ENCODE measurements around the gene CFAP92. TPM values are rescaled to one million over a fixed set of nuclear protein-coding genes. Genes with fewer than 3 reads are reported as not detected.

CFAP92 gene
- total RNA-seq, 1 donor, result not detected

DNA sequence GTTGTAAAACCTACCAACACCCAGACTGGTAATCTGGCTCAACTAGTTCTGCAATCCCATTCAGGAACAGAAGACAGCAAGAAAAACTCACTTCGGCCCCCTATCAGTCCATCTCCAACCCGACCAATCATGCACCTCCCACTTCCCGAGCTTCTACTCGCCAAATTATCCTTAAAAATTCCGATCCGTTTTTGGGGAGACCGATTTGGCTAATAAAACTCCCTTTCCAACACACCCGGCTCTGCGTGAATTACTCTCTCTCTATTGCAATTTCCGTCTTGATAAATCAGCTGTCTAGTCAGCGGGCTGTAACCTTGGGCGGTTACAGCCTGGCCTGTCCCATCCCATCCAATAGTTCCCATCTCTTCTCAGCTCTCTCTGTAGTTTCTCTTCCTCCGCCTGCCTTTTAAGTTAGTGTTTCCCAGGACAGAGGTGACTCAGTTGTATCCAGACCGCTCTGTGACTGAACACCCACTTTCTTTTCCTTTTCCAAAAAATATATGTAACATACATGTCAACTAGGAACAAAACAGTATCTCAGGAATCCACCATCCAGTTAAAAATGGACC is 115.2 kb downstream of the CFAP92 start:
- H3K4me3 ChIP-seq (ENCODE audit: low read depth, low read length), result peak overlapping the region; percentile 80
- TF ChIP-seq, protein P1, sequence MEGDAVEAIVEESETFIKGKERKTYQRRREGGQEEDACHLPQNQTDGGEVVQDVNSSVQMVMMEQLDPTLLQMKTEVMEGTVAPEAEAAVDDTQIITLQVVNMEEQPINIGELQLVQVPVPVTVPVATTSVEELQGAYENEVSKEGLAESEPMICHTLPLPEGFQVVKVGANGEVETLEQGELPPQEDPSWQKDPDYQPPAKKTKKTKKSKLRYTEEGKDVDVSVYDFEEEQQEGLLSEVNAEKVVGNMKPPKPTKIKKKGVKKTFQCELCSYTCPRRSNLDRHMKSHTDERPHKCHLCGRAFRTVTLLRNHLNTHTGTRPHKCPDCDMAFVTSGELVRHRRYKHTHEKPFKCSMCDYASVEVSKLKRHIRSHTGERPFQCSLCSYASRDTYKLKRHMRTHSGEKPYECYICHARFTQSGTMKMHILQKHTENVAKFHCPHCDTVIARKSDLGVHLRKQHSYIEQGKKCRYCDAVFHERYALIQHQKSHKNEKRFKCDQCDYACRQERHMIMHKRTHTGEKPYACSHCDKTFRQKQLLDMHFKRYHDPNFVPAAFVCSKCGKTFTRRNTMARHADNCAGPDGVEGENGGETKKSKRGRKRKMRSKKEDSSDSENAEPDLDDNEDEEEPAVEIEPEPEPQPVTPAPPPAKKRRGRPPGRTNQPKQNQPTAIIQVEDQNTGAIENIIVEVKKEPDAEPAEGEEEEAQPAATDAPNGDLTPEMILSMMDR (IDR thresholded peaks at IDR 0.05; ENCODE audit: insufficient read depth, low read depth, low read length), result no peak
- DNase-seq (ENCODE audit: low read depth), result peak; percentile 76

DNA sequence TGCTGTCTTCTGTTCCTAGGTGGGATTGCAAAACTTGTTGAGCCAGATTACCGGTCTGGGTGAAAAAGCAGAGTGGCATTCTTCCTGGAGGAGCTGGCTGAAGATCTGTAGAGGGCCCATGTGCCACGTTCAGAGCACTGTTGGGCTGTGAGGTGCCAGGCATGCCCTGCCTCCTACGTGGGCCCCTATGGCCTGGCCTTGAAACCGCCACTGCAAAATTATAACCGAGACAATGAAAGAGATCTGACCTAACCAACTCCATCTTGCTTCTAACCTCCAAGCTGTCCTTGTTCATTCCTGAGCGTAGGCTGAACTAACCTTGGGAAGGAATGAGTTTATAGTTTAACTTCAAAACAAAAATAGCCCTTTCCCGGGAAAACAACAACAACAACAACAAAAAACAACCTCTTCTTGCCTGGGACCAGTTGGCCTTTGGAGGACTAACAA is 115.8 kb downstream of the CFAP92 start:
- no peak for DNase-seq (ENCODE audit: low read depth)
- peak overlapping the region; percentile 80 for H3K4me3 ChIP-seq (ENCODE audit: low read depth, low read length)
- TF ChIP-seq, protein P1 (IDR thresholded peaks at IDR 0.05; ENCODE audit: insufficient read depth, low read depth, low read length), result no peak

DNA sequence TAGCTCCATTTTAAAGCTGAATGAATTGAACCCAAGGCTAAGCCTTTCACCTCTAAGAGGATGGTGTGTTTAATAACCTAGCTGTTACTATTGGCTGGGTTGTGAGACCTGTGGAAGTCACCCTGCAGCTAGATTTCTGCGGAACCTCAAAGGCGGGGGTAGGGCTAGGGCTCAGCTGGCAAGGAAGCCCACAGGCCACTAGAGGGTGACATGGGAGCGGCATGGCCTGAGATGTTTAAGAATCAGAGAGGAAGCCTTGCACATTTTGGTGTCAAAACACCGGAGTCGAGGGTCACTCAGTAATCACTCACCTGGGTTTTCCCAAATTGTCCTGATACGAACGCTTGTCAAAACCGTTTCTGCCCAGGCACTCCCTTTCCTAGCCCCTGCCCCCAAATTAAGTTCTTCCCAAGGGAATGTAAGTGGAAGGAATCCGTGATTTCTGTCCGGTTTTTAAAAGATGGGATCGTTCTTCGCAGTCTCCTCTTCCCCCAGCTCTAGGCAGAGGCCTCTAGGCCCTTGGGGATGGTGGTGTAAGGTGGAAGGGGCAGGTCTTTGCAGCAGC is 118.2 kb downstream of the CFAP92 start:
- TF ChIP-seq, protein P1 (IDR thresholded peaks at IDR 0.05; ENCODE audit: insufficient read depth, low read depth, low read length), result peak; percentile 57
- DNase-seq (ENCODE audit: low read depth), result no peak
- H3K4me3 ChIP-seq (ENCODE audit: low read depth, low read length), result no peak overlapping the region

DNA sequence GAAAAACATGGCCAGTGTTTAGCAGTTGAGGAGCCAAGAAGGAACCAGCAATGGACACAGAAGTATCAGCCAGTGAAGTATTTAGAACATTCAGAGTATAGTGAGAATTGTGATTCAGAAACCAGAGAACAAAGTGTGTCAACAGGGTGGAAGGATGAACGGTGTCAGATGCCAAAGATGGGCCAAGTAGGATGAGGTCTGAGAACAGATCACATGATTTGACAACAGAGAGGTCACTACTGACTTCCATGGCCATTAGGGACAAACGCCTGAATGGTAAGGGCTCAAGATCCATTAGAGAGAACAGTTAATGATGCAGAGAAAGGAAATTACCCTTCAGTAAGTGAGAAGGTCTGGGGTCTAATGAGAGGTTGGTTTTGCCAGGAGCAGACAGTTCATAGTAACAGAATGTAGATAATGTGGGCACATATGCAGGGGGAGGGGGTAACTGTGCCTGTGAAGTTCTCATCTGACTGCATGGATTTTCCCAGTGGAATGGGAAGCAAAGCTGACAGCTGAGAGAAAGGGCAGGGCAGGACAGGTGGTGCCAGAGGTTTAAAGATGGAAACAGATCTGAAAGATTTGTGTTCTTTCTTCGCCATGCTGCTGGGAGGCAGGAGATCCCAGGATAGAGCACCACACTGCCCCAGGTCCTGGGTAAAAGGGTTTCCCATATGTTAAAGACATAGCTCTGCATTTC is 119.2 kb downstream of the CFAP92 start:
- TF ChIP-seq, protein P1 (IDR thresholded peaks at IDR 0.05; ENCODE audit: insufficient read depth, low read depth, low read length), result no peak
- H3K4me3 ChIP-seq (ENCODE audit: low read depth, low read length), result no peak overlapping the region
- DNase-seq (ENCODE audit: low read depth), result no peak

DNA sequence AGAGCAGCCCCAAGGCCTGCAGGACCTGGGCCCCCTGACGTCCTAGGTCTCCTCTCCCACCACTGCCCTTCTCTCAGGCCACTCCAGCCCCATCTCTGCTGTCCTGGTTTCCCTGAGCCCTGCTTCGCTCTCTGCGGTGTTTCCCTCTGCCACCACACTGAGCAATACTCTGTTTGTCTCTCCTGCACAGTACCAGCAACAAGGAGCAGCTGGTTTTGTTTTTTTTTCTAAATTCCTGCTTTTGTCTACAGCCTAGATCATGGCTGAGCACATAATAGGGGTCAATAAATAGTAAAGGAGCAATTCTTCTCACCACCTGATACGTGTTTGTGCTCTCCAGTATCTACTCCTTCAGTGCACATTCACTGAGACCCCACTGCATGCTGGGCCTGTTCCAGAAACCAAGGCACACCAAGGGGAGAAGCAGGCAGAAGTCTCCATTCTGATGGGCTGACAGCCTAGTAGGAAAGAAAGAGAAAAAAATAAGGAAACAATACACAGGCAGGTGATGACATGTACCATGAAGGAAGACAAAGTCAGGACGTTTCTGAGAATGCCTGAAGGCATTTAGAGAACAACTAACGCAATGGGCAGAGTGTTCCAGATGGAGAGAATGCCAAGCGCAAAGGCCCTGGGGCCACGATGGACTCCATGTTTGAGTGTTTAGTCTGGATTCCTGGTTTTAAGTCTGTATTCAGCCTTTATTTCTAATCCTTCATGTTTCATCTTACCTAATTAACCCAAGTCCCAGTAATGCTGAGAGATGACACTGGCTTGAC is 120.4 kb downstream of the CFAP92 start:
- H3K4me3 ChIP-seq (ENCODE audit: low read depth, low read length), result no peak overlapping the region
- TF ChIP-seq, protein P1 (IDR thresholded peaks at IDR 0.05; ENCODE audit: insufficient read depth, low read depth, low read length), result no peak
- DNase-seq (ENCODE audit: low read depth), result no peak

DNA sequence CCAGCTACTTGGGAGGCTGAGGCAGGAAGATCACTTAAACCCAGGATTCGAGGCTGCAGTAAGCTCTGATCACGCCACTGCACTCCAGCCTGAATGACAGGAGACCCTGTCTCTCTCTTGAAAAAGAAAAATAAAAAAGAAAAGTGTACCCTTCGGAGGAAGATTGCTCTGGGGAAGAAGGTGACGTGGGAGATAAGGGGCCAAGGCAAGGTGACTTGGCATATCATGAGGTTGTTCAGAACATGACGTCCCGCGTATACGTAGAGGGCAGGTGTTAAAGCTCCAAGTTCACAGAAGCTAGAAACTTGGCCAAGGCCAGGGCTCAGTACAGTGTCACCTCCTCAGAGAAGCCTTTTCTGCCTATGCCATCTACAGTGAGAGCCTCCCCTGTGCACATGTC is 121.1 kb downstream of the CFAP92 start:
- no peak for DNase-seq (ENCODE audit: low read depth)
- TF ChIP-seq, protein P1 (IDR thresholded peaks at IDR 0.05; ENCODE audit: insufficient read depth, low read depth, low read length), result no peak
- no peak overlapping the region for H3K4me3 ChIP-seq (ENCODE audit: low read depth, low read length)
